ENCODE measurements around the gene CHEK2.

- no peak for TF ChIP-seq POLR2A (IDR thresholded peaks at IDR 0.05)
- no peak for TF ChIP-seq CTCF (IDR thresholded peaks at IDR 0.05)
- no peak for TF ChIP-seq POLR2AphosphoS5 (IDR thresholded peaks at IDR 0.05)
These were observed 19.8 kb upstream of the CHEK2 start for GRCh38 chr22:28761449-28761755.

Measured in prostate gland (tissue), 2 donors.